ENCODE data around the gene TMEM258. TPM values are rescaled to one million over a fixed set of nuclear protein-coding genes. Genes with fewer than 3 reads are reported as not detected.

TMEM258 gene
- total RNA-seq, 4 donors from 2014 or later: 8.2 to 34.7 (median 23.7) TPM

- Histone ChIP-seq H3K27me3 (no peaks in the 10 kb centered on the region), H3K36me3 (peaks cover 0 to 35% (median 5%) of the 10 kb centered on the region in 4 donors), H3K9me3 (no peaks in the 10 kb centered on the region), H3K27ac (no peak overlapping the region), H3K4me3 (no peak overlapping the region), H3K4me1 (peaks cover 0 to 3% (median under 1%) of the 10 kb centered on the region in 4 donors)
- TF ChIP-seq CTCF (IDR thresholded peaks at IDR 0.05): no peak
- WGBS, 2 donors (ENCODE audit: low coverage in 1 of 2): 77 to 87% methylated on average over 3 to 11 of the region's 11 CpGs
- intact Hi-C loops (cut with DNase I; ENCODE audit: low total_unique reads): no loop called here
- DNase-seq: no peak
- in situ Hi-C loops (cut with MboI; ENCODE audit: low pct_ligation_motif_present in 1 of 4, low pct_unique_long_range_greater_than_20kb in 1 of 4, low sequenced_read_pairs in 3 of 4): loop anchor here in 2 of 4 donors (25.0 kb wide), 1 partner anchor 326 kb away; the partner anchor contains the start of gene INCENP (in 2 of the 2)
Measured at GRCh38 chr11:61785837-61786402, 6.5 kb downstream of the TMEM258 start.

- H3K27me3 ChIP-seq: no peaks in the 10 kb centered on the region
- no peaks in the 10 kb centered on the region for H3K9me3 ChIP-seq
- 87% methylated on average over 7 of the region's 7 CpGs; no CpG with 5 or more reads in 1 of the 2 donors for WGBS, 2 donors (ENCODE audit: low coverage in 1 of 2)
- TF ChIP-seq POLR2AphosphoS5 (IDR thresholded peaks at IDR 0.05) (no peak), CTCF (IDR thresholded peaks at IDR 0.05) (no peak), POLR2A (IDR thresholded peaks at IDR 0.05) (no peak), EP300 (IDR thresholded peaks at IDR 0.05; ENCODE audit: low read depth) (no peak)
- H3K4me3 ChIP-seq: no peak overlapping the region
- H3K36me3 ChIP-seq: peaks cover 0 to 29% (median under 1%) of the 10 kb centered on the region in 4 donors
- in situ Hi-C loops (cut with MboI; ENCODE audit: low pct_ligation_motif_present in 1 of 4, low pct_unique_long_range_greater_than_20kb in 1 of 4, low sequenced_read_pairs in 3 of 4): loop anchor here in 2 of 4 donors (25.0 kb wide), 1 partner anchor 328 kb away; the partner anchor contains the start of gene INCENP (in 2 of the 2)
- DNase-seq: no peak
- intact Hi-C loops (cut with DNase I; ENCODE audit: low total_unique reads): no loop called here
- H3K27ac ChIP-seq: no peak overlapping the region
- H3K4me1 ChIP-seq: no peaks in the 10 kb centered on the region
Measured at GRCh38 chr11:61784506-61784805, 7.9 kb downstream of the TMEM258 start.

GRCh38 chr11:61783717-61784505, 8.5 kb downstream of the TMEM258 start:
- DNase-seq: no peak
- Histone ChIP-seq H3K27ac (no peak overlapping the region), H3K36me3 (peaks cover 0 to 23% (median 0%) of the 10 kb centered on the region in 4 donors), H3K4me3 (no peak overlapping the region), H3K4me1 (no peaks in the 10 kb centered on the region), H3K27me3 (no peaks in the 10 kb centered on the region), H3K9me3 (no peaks in the 10 kb centered on the region)
- in situ Hi-C loops (cut with MboI; ENCODE audit: low pct_ligation_motif_present in 1 of 4, low pct_unique_long_range_greater_than_20kb in 1 of 4, low sequenced_read_pairs in 3 of 4): loop anchor here in 2 of 4 donors (25.0 kb wide), 1 partner anchor 328 kb away; the partner anchor contains the start of gene INCENP (in 2 of the 2)
- WGBS, 2 donors (ENCODE audit: low coverage in 1 of 2): 77% methylated on average over 13 of the region's 13 CpGs; no CpG with 5 or more reads in 1 of the 2 donors
- TF ChIP-seq EP300 (IDR thresholded peaks at IDR 0.05; ENCODE audit: low read depth) (no peak), POLR2A (IDR thresholded peaks at IDR 0.05) (no peak), POLR2AphosphoS5 (IDR thresholded peaks at IDR 0.05) (no peak), CTCF (IDR thresholded peaks at IDR 0.05) (no peak)
- intact Hi-C loops (cut with DNase I; ENCODE audit: low total_unique reads): no loop called here

GRCh38 chr11:61782841-61783240, 9.6 kb downstream of the TMEM258 start:
- intact Hi-C loops (cut with DNase I; ENCODE audit: low total_unique reads) (no loop called here), in situ Hi-C loops (cut with MboI; ENCODE audit: low pct_ligation_motif_present in 1 of 4, low pct_unique_long_range_greater_than_20kb in 1 of 4, low sequenced_read_pairs in 3 of 4) (loop anchor here in 2 of 4 donors (25.0 kb wide), 1 partner anchor 329 kb away; the partner anchor contains the start of gene INCENP (in 2 of the 2))
- peaks cover 0 to 13% (median 0%) of the 10 kb centered on the region in 4 donors for H3K36me3 ChIP-seq
- no peak overlapping the region for H3K27ac ChIP-seq
- H3K4me3 ChIP-seq: no peak overlapping the region
- DNase-seq: no peak
- TF ChIP-seq CTCF (IDR thresholded peaks at IDR 0.05) (no peak), POLR2AphosphoS5 (IDR thresholded peaks at IDR 0.05) (no peak), POLR2A (IDR thresholded peaks at IDR 0.05) (no peak), EP300 (IDR thresholded peaks at IDR 0.05; ENCODE audit: low read depth) (no peak)
- no peaks in the 10 kb centered on the region for H3K27me3 ChIP-seq
- 85% methylated on average over 11 of the region's 11 CpGs; no CpG with 5 or more reads in 1 of the 2 donors for WGBS, 2 donors (ENCODE audit: low coverage in 1 of 2)
- no peaks in the 10 kb centered on the region for H3K9me3 ChIP-seq
- H3K4me1 ChIP-seq: no peaks in the 10 kb centered on the region

Data from transverse colon (tissue), 4 donors.